Heart left ventricle (tissue), 16 donors: ENCODE results near the gene GDF7. TPM values are rescaled to one million over a fixed set of nuclear protein-coding genes. Genes with fewer than 3 reads are reported as not detected.

ENCODE experiments used
- ATAC-seq, 4 donors: fragments of 200-7000 bp; cut with Tn5 transposase; one replicate each; pipeline ENCODE4 v1.9.1; 2020 to 2022; ENCODE audit warnings: moderate library complexity in 4 of 4, mild to moderate bottlenecking in 3 of 4, moderate number of reproducible peaks in 1 of 4
- DNase-seq, 5 donors: peaks; one replicate each; pipeline ENCODE4 v3.0.0-alpha.2; 2020
- H3K27ac ChIP-seq, 12 donors: fragments of 200-600 bp; sonication (generic) in 4 of 12; one replicate each; pipeline versions ENCODE4 v1.5.0 to v1.8.0; 2016 to 2022; ENCODE audit warnings: mild to moderate bottlenecking in 2 of 12
- H3K27me3 ChIP-seq, 9 donors: fragments of 200-600 bp; sonication (generic) in 2 of 9; one replicate each; pipeline versions ENCODE4 v1.5.1 to v1.8.0; 2016 to 2022; ENCODE audit warnings: mild to moderate bottlenecking in 3 of 9
- H3K36me3 ChIP-seq, 9 donors: fragments of 200-600 bp; sonication (generic) in 2 of 9; one replicate each; pipeline versions ENCODE4 v1.5.0 to v1.8.0; 2018 to 2022; ENCODE audit warnings: mild to moderate bottlenecking in 2 of 9
- H3K4me1 ChIP-seq, 12 donors: fragments of 200-600 bp; sonication (generic) in 4 of 12; one replicate each; pipeline versions ENCODE4 v1.5.0 to v1.8.0; 2016 to 2022; ENCODE audit warnings: mild to moderate bottlenecking in 3 of 12
- H3K4me3 ChIP-seq, 12 donors: fragments of 200-600 bp; sonication (generic) in 4 of 12; one replicate each; pipeline versions ENCODE4 v1.5.0 to v1.8.0; 2017 to 2022; ENCODE audit warnings: mild to moderate bottlenecking in 9 of 12, moderate library complexity in 4 of 12
- H3K9me3 ChIP-seq, 12 donors: fragments of 200-600 bp; sonication (generic) in 4 of 12; one replicate each; pipeline versions ENCODE4 v1.5.0 to v1.8.0; 2016 to 2022; ENCODE audit warnings: mild to moderate bottlenecking in 1 of 12
- CTCF ChIP-seq, 12 donors: fragments of 200-600 bp; sonication (generic) in 4 of 12; IDR thresholded peaks; one replicate each; pipeline versions ENCODE4 v1.5.0 to v1.8.0; 2018 to 2022; ENCODE audit warnings: antibody characterized with exemption in 12 of 12, mild to moderate bottlenecking in 5 of 12
- POLR2A ChIP-seq, 2 donors: fragments of 450-650 bp; IDR thresholded peaks; one replicate each; pipeline ENCODE4 v1.6.1; 2017; ENCODE audit warnings: antibody characterized with exemption in 2 of 2, mild to moderate bottlenecking in 2 of 2, moderate library complexity in 2 of 2
- WGBS, 4 donors: extraction: QIAGEN DNeasy Blood & Tissue Kit in 2 of 4; methylation state at CpG; one replicate each; pipeline versions ENCODE4 v1.1.5 to v1.1.7; 2013 to 2018; 5-methylcytosine and 5-hydroxymethylcytosine counted together
- intact Hi-C, 10 donors: fragments of 100-400 bp; cut with DNase I; formaldehyde crosslinking; loops; one replicate each; pipeline versions ENCODE4 v1.11.1 to v1.14.2; 2022
- long read RNA-seq, 3 donors: library from polyadenylated mRNA; unstranded; transcript quantifications; one replicate each; pipeline ENCODE4 v2.0.0, GENCODE V29; 2020 to 2021
- polyA plus RNA-seq, 2 donors: library from polyadenylated mRNA; stranded (reverse); fragments of 200-250 nt; gene quantifications; one replicate each; pipeline ENCODE4 v1.2.3, GENCODE V29; 2013
- total RNA-seq, 9 donors: library from RNA; depleted of rRNA in 2 of 9; stranded (reverse); fragments of >200 nt in 2 of 9; fragmentation: NEBNext Ultra II Directional in 3 of 9; extraction: Animal tissue kit (Norgen Biotek cat#: 25700) in 3 of 9; gene quantifications; one replicate each; pipeline versions ENCODE4 v1.1.0 to v1.2.4, GENCODE V29; 2016 to 2023
- donor health status: ischemic (EF 13 %, LVEDD 7.1; RV severe dilation, severe dysfunction).
- donor health status: healthy with polysubstance abuse.
- donor health status: DM: no; HTN: yes; CAD: no.
- donor health status: DM: no; HTN: no; CAD: no.
- donor health status: ischemic (EF 25% LVEDD 6.9; RV normal size, moderate dysfunction).
- donor health status: ischemic (EF 25% LVEDD 5.7; RV mildly dilated, moderate dysfunction).
- donor health status: healthy.
- donor health status: DM: yes; HTN: yes; CAD: no.
- donor health status: ischemic (EF 35%, LVEDD 5.7; RV mildly dilated, moderate dysfunction).
- donor health status: nonischemic (EF 11% LVEDD 7.7; RV severe dilation, severe dysfunction).
- donor health status: DM: yes; HTN: yes; CAD: no.
- donor health status: PGD.
- donor health status: ischemic (EF 29% LVEDD 5.4; RV normal size, mild dysfunction).
- donor health status: nonischemic (EF 23%, LVEDD 6.1; RV moderate dilation, normal function).

Gene GDF7
- total RNA-seq (1 to 10 TPM in 2 of 9 donors, under 1 TPM in 7; 0.14 to 1.6 (median 0.56) TPM), polyA plus RNA-seq (under 1 TPM; 0.22 to 0.30 TPM)
- long read RNA-seq, donor 1, full-length matches to known transcripts: 1 of 1 reads
- long read RNA-seq, donor 1, partial matches to known transcripts: 0 of 1 reads
- long read RNA-seq, donor 1, other reads (novel, unspliced or antisense): 0 of 1 reads
- long read RNA-seq, donor 2, partial matches to known transcripts: 0 of 1 reads
- long read RNA-seq, donor 2, other reads (novel, unspliced or antisense): 1 of 1 reads
- long read RNA-seq, donor 3: 0 reads

DNA sequence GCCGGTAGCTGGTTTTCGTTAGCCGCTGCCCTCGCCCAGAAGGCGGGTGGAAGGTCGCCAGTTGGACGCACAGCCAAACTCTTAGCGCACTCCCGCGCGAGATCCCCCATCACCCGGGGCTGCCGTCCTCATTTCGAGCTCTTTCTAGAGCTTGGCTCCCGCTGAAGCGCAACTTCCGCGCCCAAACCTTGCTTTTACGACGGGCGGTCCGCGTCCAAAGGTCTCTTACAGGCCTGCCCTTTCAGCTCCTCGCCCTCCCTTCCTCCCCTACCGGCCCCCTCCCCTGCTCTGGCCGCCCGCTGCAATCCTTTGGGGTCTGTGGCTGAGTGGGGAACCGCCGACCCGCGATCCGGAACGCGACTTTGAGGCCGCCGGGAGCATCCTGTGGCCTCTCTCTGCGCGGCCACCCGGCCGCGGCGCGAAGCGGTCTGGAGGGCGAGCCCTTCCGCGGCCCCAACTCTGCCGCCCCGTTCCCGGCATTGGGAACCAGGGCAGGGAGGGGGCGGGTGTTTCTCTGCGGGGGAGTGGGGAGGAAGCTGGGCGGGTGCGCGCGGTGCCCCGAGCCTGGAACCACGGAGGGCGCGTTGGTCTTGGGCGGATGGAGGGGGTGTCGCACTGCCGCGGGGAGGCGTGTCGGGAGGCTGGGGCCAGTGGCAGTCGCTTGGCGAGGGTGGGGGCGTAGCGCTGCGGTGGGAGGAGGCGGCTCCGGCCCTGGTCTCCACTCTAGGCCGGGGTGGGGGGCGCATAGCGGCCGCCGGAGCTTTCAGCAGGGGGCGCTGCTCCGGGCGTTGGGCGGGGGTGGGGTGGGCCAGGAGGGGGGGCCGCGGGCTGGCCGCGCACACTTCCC, at the start of gene GDF7:
TSS of gene GDF7 (plus strand) at position 841 of the 847 bp plus-strand sequence. CDS start 96 bp downstream, outside the sequence.
- 0 to 1% (median 1%) methylated on average over 42 to 85 of the region's 86 CpGs for WGBS, 4 donors
- peak in 9 of 12 donors; percentile 13 to 53 (median 32) for TF ChIP-seq CTCF (IDR thresholded peaks at IDR 0.05)
- no peak for TF ChIP-seq POLR2A (IDR thresholded peaks at IDR 0.05)
- no peaks in the 10 kb centered on the region for H3K36me3 ChIP-seq
- H3K4me3 ChIP-seq: peak within 1 kb of the TSS; percentile 26 to 65 (median 50)
- ATAC-seq (peak in 3 of 4 donors; percentile 35 to 69 (median 49)), DNase-seq (peak in 3 of 5 donors; percentile 55 to 63 (median 62))
- intact Hi-C loops: loop anchor here in 6 of 10 donors (5.0 to 10.0 kb wide), 4 partner anchors 88 to 451 kb away; partner anchors contain the start of gene LDAH (in 1 of the 6)
- no peaks in the 10 kb centered on the region for H3K9me3 ChIP-seq
- peak within 1 kb of the TSS in 6 of 12 donors; percentile 17 to 52 (median 36) for H3K27ac ChIP-seq
- peaks cover 39 to 96% (median 83%) of the 10 kb centered on the region in 9 donors for H3K27me3 ChIP-seq
- H3K4me1 ChIP-seq: peaks cover 0 to 41% (median 15%) of the 10 kb centered on the region in 12 donors

GRCh38 chr2:20617892-20618467, 49.0 kb upstream of the GDF7 start:
- H3K9me3 ChIP-seq: no peaks in the 10 kb centered on the region
- no peaks in the 10 kb centered on the region for H3K27me3 ChIP-seq
- H3K27ac ChIP-seq: peak overlapping the region; percentile 86 to 99 (median 95)
- TF ChIP-seq CTCF (IDR thresholded peaks at IDR 0.05) (peak; percentile 15 to 75 (median 52)), POLR2A (IDR thresholded peaks at IDR 0.05) (peak in 1 of 2 donors; percentile 48)
- DNase-seq (peak; percentile 96 to 99 (median 98)), ATAC-seq (peak; percentile 79 to 84 (median 82))
- H3K36me3 ChIP-seq: peaks cover 0 to 30% (median 22%) of the 10 kb centered on the region in 9 donors
- intact Hi-C loops: loop anchor here in 8 of 10 donors (1.0 to 10.0 kb wide), 6 partner anchors 19 to 171 kb away; partner anchors contain the start of gene RHOB (in 8 of the 8)
- H3K4me3 ChIP-seq: peak overlapping the region in 1 of 12 donors; percentile 5
- H3K4me1 ChIP-seq: peaks cover 43 to 97% (median 85%) of the 10 kb centered on the region in 12 donors
- WGBS, 4 donors: 16 to 27% (median 23%) methylated on average over 6 to 14 of the region's 14 CpGs

DNA sequence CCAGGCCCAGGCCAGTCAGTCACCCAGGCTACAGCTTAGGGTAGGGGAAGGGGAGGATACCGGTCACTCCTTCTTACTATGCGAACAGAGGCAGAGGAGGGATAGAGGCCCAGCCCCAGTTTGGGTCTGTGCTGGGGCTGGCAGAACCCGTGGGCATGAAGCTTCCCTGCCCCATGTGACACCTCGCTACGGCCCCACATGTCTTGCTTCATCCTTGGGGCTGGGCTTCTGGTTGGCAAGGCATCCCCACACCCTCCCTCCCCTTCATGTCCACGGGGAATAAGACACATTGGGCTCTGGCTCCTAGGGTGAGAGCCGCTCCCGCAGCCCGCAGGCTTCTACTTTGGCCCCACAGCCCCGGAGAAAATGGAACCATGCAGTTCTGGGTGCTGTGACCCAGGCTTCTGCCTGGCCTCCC, 48.5 kb upstream of the GDF7 start:
- TF ChIP-seq CTCF (IDR thresholded peaks at IDR 0.05): no peak
- no peak for TF ChIP-seq POLR2A (IDR thresholded peaks at IDR 0.05)
- intact Hi-C loops: loop anchor here in 8 of 10 donors (1.0 to 10.0 kb wide), 5 partner anchors 20 to 171 kb away; partner anchors contain the start of gene RHOB (in 8 of the 8)
- Histone ChIP-seq H3K4me3 (no peak overlapping the region), H3K36me3 (peaks cover 0 to 35% (median 25%) of the 10 kb centered on the region in 9 donors), H3K9me3 (no peaks in the 10 kb centered on the region), H3K27ac (peak overlapping the region; percentile 86 to 99 (median 95)), H3K4me1 (peaks cover 41 to 97% (median 85%) of the 10 kb centered on the region in 12 donors), H3K27me3 (no peaks in the 10 kb centered on the region)
- peak in 3 of 4 donors; percentile 3 to 11 (median 3) for ATAC-seq
- DNase-seq: peak in 2 of 5 donors; percentile 29 to 69
- WGBS, 4 donors: 45 to 60% (median 54%) methylated on average over 4 to 10 of the region's 10 CpGs
